ENCODE data around the gene BTBD3. TPM values are rescaled to one million over a fixed set of nuclear protein-coding genes. Genes with fewer than 3 reads are reported as not detected.

BTBD3 gene
- total RNA-seq = 8.9 and 9.5 TPM in 2 replicates

GRCh38 chr20:11917663-11918062 is at the start of gene BTBD3:
Gene BTBD3, plus strand, starts transcription at chr20:11917893. Its CDS starts 383 bp downstream, at chr20:11918276.

Measured in bronchus fibroblast of lung (primary cell).